ENCODE results near the gene CCDC3.

The CCDC3 gene

DNA sequence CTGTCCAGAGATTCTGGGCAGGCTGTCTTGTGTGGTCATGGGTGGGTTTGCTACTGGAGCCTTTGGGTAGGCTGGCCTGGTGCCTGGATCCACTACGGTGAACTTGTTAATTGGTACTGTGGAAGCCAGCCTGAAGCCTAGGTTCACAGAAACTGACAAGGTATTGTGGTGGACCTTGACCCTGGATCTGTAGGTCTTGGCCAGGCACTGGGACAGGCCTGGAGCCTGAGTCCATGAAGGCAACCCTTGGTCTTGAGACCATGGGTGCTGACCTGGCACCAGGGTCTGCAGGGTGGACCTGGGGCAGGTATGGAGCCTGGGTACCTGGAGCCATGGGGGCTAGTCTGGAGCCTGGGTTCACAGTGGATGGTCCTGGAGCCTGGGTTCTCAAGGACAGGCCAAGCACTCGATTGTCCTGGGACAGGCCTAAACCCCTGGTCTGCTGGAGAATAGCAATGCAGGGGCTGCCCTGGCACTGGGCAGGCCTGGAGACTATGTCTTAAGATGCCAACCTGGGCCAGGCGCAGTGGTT is 85.8 kb downstream of the CCDC3 start:
- TF ChIP-seq REST (IDR thresholded peaks at IDR 0.05; ENCODE audit: insufficient read depth in 1 of 2, low read depth in 2 of 2, low read length in 2 of 2) (no peak), SIN3A (IDR thresholded peaks at IDR 0.05; ENCODE audit: borderline replicate concordance, insufficient read depth, low read length) (no peak), POLR2AphosphoS5 (IDR thresholded peaks at IDR 0.05; ENCODE audit: low read depth, low read length) (no peak), FOXP2 (optimal IDR thresholded peaks at IDR 0.05; ENCODE audit: borderline replicate concordance, extremely low read depth, extremely low read length, insufficient read depth) (no peak), TAF1 (IDR thresholded peaks at IDR 0.05; ENCODE audit: borderline replicate concordance, insufficient read depth, low read length) (no peak)

DNA sequence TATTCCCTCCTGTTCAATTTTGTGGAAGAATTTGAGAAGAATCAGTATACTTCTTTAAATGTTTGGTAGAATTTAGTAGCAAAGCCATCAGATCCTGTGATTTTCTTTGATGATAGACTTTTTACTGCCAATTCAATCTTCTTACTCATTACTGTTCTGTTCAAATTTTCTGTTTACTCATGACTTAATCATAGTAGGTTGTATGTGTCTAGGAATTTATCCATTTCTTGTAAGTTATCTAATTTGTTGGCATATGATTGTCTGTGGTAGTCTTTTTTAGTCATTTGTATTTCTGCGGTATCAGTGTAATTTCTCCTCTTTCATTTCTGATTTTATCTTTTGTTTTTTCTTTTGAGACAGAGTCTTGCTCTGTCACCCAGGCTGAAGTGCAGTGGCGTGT is 87.4 kb downstream of the CCDC3 start:
- TF ChIP-seq POLR2AphosphoS5 (IDR thresholded peaks at IDR 0.05; ENCODE audit: low read depth, low read length): no peak
- TF ChIP-seq FOXP2 (optimal IDR thresholded peaks at IDR 0.05; ENCODE audit: borderline replicate concordance, extremely low read depth, extremely low read length, insufficient read depth): no peak
- no peak for TF ChIP-seq REST (IDR thresholded peaks at IDR 0.05; ENCODE audit: insufficient read depth in 1 of 2, low read depth in 2 of 2, low read length in 2 of 2)
- TF ChIP-seq TAF1 (IDR thresholded peaks at IDR 0.05; ENCODE audit: borderline replicate concordance, insufficient read depth, low read length): no peak
- no peak for TF ChIP-seq SIN3A (IDR thresholded peaks at IDR 0.05; ENCODE audit: borderline replicate concordance, insufficient read depth, low read length)

- TF ChIP-seq TAF1 (IDR thresholded peaks at IDR 0.05; ENCODE audit: borderline replicate concordance, insufficient read depth, low read length) (no peak), SIN3A (IDR thresholded peaks at IDR 0.05; ENCODE audit: borderline replicate concordance, insufficient read depth, low read length) (no peak), REST (IDR thresholded peaks at IDR 0.05; ENCODE audit: insufficient read depth in 1 of 2, low read depth in 2 of 2, low read length in 2 of 2) (no peak), FOXP2 (optimal IDR thresholded peaks at IDR 0.05; ENCODE audit: borderline replicate concordance, extremely low read depth, extremely low read length, insufficient read depth) (no peak), POLR2AphosphoS5 (IDR thresholded peaks at IDR 0.05; ENCODE audit: low read depth, low read length) (no peak)
Measured at GRCh38 chr10:12911795-12912194, 89.7 kb downstream of the CCDC3 start.

DNA sequence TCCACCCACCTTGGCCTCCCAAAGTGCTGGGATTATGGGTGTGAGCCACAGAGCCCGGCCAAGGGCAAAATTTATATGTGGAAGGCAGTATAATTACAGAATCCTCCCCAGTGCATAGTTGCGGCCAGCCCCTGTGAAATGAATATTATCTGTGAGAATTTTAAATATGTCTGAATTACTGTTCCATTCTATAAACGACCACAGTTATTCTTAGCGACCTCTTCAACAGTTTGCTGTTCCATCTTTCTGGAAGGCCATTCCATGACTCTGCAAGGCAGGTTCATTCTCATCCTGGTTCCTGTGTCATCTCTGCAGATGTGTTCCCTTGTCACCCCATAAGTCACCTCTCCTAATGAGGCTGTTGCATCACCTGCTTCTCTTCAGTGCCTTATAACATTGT is 90.7 kb downstream of the CCDC3 start:
- TF ChIP-seq SIN3A (IDR thresholded peaks at IDR 0.05; ENCODE audit: borderline replicate concordance, insufficient read depth, low read length) (no peak), REST (IDR thresholded peaks at IDR 0.05; ENCODE audit: insufficient read depth in 1 of 2, low read depth in 2 of 2, low read length in 2 of 2) (no peak), FOXP2 (optimal IDR thresholded peaks at IDR 0.05; ENCODE audit: borderline replicate concordance, extremely low read depth, extremely low read length, insufficient read depth) (no peak), TAF1 (IDR thresholded peaks at IDR 0.05; ENCODE audit: borderline replicate concordance, insufficient read depth, low read length) (no peak), POLR2AphosphoS5 (IDR thresholded peaks at IDR 0.05; ENCODE audit: low read depth, low read length) (no peak)

DNA sequence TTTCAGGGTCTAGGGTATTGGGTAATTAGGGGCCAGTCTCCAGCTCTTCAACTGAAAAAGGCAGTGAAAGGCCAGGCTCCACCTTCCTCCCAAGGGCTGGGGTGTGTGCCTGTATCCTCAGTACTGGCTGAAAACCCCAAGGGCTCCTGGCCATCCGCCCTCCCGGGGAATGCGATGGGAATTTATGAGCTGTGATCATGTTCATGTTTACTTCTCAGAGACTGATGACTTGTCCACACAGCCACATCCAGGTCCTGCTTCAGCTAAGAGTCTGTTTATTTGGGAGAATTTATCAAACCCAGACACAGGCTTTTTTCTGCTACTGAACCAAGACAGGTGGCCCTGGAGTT is 91.7 kb downstream of the CCDC3 start:
- TF ChIP-seq SIN3A (IDR thresholded peaks at IDR 0.05; ENCODE audit: borderline replicate concordance, insufficient read depth, low read length) (no peak), REST (IDR thresholded peaks at IDR 0.05; ENCODE audit: insufficient read depth in 1 of 2, low read depth in 2 of 2, low read length in 2 of 2) (no peak), FOXP2 (optimal IDR thresholded peaks at IDR 0.05; ENCODE audit: borderline replicate concordance, extremely low read depth, extremely low read length, insufficient read depth) (no peak), TAF1 (IDR thresholded peaks at IDR 0.05; ENCODE audit: borderline replicate concordance, insufficient read depth, low read length) (no peak), POLR2AphosphoS5 (IDR thresholded peaks at IDR 0.05; ENCODE audit: low read depth, low read length) (no peak)

Measured in PFSK-1 (cell line).